Hematopoietic multipotent progenitor cell (in vitro differentiated cells): ENCODE results near the gene NCOA3. TPM values are rescaled to one million over a fixed set of nuclear protein-coding genes. Genes with fewer than 3 reads are reported as not detected.
A peak's percentile ranks its signal among the peaks of the same experiment; 100 is the strongest.
"Not testable (repeated sequence)": the region's sequence is repeated elsewhere in the genome, so short reads cannot be mapped to it uniquely, and the experiment has no call there.

Source experiments
- DNase-seq, 3 donors: peaks; one replicate each; pipeline ENCODE4 v3.0.0-alpha.2; 2011 to 2015; ENCODE audit warnings: low read depth in 2 of 3, low spot score in 2 of 3
- total RNA-seq: library from RNA; depleted of rRNA; stranded (reverse); fragments of >200 nt; gene quantifications from one replicate; pipeline ENCODE4 v1.2.3, GENCODE V29; 2012

NCOA3 gene
- total RNA-seq, 1 donor = 24.8 TPM

GRCh38 chr20:47498606-47499005 is 3.1 kb upstream of the NCOA3 start:
- DNase-seq = no peak

- no peak for DNase-seq
These were observed 2.6 kb upstream of the NCOA3 start for GRCh38 chr20:47499053-47499452.

- DNase-seq = not testable (repeated sequence)
These were observed 1.6 kb upstream of the NCOA3 start for GRCh38 chr20:47500082-47500481.

- DNase-seq = no peak
These were observed 1.1 kb upstream of the NCOA3 start for GRCh38 chr20:47500554-47500953.

- DNase-seq = no peak
These were observed 588 bp upstream of the NCOA3 start for GRCh38 chr20:47501116-47501481.

- DNase-seq = peak in 2 of 3 donors; percentile 59 to 77
These were observed 868 bp downstream of the NCOA3 start for GRCh38 chr20:47502271-47503239.

- DNase-seq = no peak
These were observed 2.0 kb downstream of the NCOA3 start for GRCh38 chr20:47503685-47504084.

- DNase-seq = no peak
These were observed 4.6 kb downstream of the NCOA3 start for GRCh38 chr20:47506335-47506734.

GRCh38 chr20:47506850-47507249 is 5.2 kb downstream of the NCOA3 start:
- no peak for DNase-seq

GRCh38 chr20:47507275-47507981 is 5.7 kb downstream of the NCOA3 start:
- DNase-seq = not testable (repeated sequence)

GRCh38 chr20:47508278-47508677 is 6.6 kb downstream of the NCOA3 start:
- DNase-seq = peak in 1 of 3 donors; percentile 41

GRCh38 chr20:47509104-47509661 is 7.5 kb downstream of the NCOA3 start:
- no peak for DNase-seq

GRCh38 chr20:47509685-47510084 is 8.0 kb downstream of the NCOA3 start:
- DNase-seq = no peak

- DNase-seq = no peak
These were observed 14.2 kb downstream of the NCOA3 start for GRCh38 chr20:47515843-47516242.

GRCh38 chr20:47521059-47521808 is 19.5 kb downstream of the NCOA3 start:
- DNase-seq = no peak

GRCh38 chr20:47524015-47524784 is 22.5 kb downstream of the NCOA3 start:
- DNase-seq = peak in 2 of 3 donors; percentile 84 to 95

- no peak for DNase-seq
These were observed 25.5 kb downstream of the NCOA3 start for GRCh38 chr20:47527004-47527800.

GRCh38 chr20:47529840-47530239 is 28.2 kb downstream of the NCOA3 start:
- no peak for DNase-seq

GRCh38 chr20:47531458-47531857 is 29.8 kb downstream of the NCOA3 start:
- no peak for DNase-seq
